ENCODE measurements around the gene SLC27A5.
"Not testable (repeated sequence)": the region's sequence is repeated elsewhere in the genome, so short reads cannot be mapped to it uniquely, and the experiment has no call there.

Gene SLC27A5

DNA sequence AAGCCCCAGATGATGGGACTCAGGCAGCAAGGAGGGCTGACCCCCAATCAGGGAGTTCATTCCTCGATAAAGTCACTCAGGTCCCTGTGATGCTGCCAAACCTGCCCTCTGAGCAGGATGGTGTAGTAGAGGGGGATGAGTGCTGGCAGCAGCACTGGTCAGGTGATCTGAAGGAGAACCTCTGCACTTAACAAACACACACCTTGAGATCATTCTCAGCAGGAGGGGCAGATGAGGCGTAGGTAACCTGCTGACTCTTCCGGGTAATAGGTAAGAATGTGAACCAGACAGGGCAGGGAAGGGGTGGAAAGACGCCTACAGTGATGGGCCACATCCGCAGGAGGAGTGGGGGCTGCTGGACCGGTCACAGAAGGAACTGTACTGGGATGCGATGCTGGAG, 32.5 kb downstream of the SLC27A5 start:
- H3K9ac ChIP-seq (ENCODE audit: low read length): no peak overlapping the region

GRCh38 chr19:58477871-58478270, 33.9 kb downstream of the SLC27A5 start:
- DNase-seq (ENCODE audit: low read depth): no peak
- Histone ChIP-seq H3K27me3 (replicated peaks; ENCODE audit: control insufficient read depth, insufficient read depth, low read length) (no peaks in the 10 kb centered on the region), H3K4me3 (ENCODE audit: low read length) (no peak overlapping the region), H3K36me3 (ENCODE audit: control insufficient read depth, insufficient read depth, low read length, severe bottlenecking) (peaks cover 6% of the 10 kb centered on the region), H3K4me1 (ENCODE audit: control insufficient read depth, insufficient read depth, low read length) (peaks cover 22% of the 10 kb centered on the region), H3K9me3 (ENCODE audit: control insufficient read depth, low read length) (no peaks in the 10 kb centered on the region), H3K9ac (ENCODE audit: low read length) (no peak overlapping the region)

More for the DNA sequence above, 32.5 kb downstream of the SLC27A5 start:
- Histone ChIP-seq H3K4me3 (ENCODE audit: low read length) (no peak overlapping the region), H3K9me3 (ENCODE audit: control insufficient read depth, low read length) (no peaks in the 10 kb centered on the region), H3K36me3 (ENCODE audit: control insufficient read depth, insufficient read depth, low read length, severe bottlenecking) (peaks cover 8% of the 10 kb centered on the region), H3K4me1 (ENCODE audit: control insufficient read depth, insufficient read depth, low read length) (peaks cover 22% of the 10 kb centered on the region), H3K27me3 (replicated peaks; ENCODE audit: control insufficient read depth, insufficient read depth, low read length) (no peaks in the 10 kb centered on the region)
- no peak for DNase-seq (ENCODE audit: low read depth)

GRCh38 chr19:58477130-58477529, 34.7 kb downstream of the SLC27A5 start:
- Histone ChIP-seq H3K36me3 (ENCODE audit: control insufficient read depth, insufficient read depth, low read length, severe bottlenecking) (peaks cover 10% of the 10 kb centered on the region), H3K9me3 (ENCODE audit: control insufficient read depth, low read length) (no peaks in the 10 kb centered on the region), H3K27me3 (replicated peaks; ENCODE audit: control insufficient read depth, insufficient read depth, low read length) (no peaks in the 10 kb centered on the region), H3K4me1 (ENCODE audit: control insufficient read depth, insufficient read depth, low read length) (peaks cover 22% of the 10 kb centered on the region), H3K4me3 (ENCODE audit: low read length) (peak overlapping the region; percentile 89), H3K9ac (ENCODE audit: low read length) (peak overlapping the region; percentile 92)
- DNase-seq (ENCODE audit: low read depth): no peak

DNA sequence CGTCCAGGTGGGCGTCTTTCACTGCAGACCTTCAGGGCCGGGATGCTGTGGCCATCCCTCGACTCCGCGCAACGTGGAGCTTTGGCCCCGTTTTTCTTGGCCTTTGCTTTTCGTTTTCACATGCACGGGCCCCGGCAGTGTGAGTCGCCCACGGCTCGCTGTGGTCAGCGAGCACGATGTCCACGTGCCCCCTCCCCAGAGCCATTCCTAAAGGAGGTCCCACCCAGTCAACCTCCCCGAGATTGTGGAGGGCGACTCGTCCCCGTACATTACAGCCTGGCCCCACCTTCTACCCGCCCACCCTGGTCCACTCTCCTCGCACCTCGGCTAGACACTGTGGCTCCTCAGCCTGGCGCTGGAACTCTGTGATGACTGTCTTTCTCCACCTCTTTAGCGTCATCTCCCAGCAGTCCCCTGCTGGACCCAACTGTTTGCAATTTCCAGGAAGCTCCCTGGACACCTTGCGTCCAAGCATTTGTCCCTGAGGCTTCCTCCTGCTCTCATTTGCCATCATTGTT, 35.2 kb downstream of the SLC27A5 start:
- Histone ChIP-seq H3K9ac (ENCODE audit: low read length) (peak overlapping the region; percentile 92), H3K36me3 (ENCODE audit: control insufficient read depth, insufficient read depth, low read length, severe bottlenecking) (peaks cover 16% of the 10 kb centered on the region)
- peak; percentile 31 for DNase-seq (ENCODE audit: low read depth)

DNA sequence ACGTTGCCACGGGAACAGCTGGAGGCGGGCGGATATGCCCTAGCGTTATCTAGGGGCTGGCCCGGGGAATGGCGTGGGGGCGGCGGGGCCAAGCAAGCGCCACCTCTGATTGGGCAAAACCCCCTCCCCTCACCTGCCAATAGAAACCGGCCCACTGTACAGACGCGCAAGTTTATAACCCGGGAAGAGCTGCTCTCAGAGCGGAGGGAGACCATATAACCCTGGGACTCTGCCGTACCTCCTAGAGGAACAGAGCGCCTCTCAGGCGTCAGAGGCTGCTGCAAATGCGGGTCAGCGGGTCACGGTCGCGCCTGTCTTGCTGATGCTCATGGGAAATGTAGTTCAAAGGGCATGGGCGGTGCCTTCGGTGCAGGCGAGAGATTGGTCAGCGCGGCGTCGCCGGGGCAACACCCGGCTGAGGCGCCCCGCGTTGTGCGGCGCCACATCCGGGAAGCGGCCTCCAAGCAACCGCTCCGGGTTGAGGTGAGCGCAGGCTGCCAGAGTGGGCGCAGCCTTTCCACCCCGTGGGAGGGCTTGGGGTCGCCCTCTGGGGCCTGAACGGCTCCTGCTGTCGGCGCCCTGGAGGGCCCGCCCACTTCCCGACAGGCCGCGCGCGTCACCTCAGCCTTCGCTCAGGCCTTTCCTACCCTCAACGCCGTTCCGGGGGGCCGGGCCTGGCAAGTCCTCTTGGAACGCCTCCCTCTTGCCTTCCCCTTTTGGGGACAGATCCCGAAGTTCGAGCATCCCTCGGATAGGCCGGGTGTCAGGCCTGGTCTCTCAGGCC, 35.9 kb downstream of the SLC27A5 start, which contains the start of gene ZNF446:
Gene ZNF446 (plus strand): TSS at position 639 of the 784 bp plus-strand sequence. CDS start 867 bp downstream, outside the sequence.
- Histone ChIP-seq H3K9ac (ENCODE audit: low read length) (peak within 1 kb of the TSS; percentile 92), H3K4me1 (ENCODE audit: control insufficient read depth, insufficient read depth, low read length) (peaks cover 22% of the 10 kb centered on the region), H3K4me3 (ENCODE audit: low read length) (peak within 1 kb of the TSS; percentile 89), H3K36me3 (ENCODE audit: control insufficient read depth, insufficient read depth, low read length, severe bottlenecking) (peaks cover 17% of the 10 kb centered on the region), H3K27me3 (replicated peaks; ENCODE audit: control insufficient read depth, insufficient read depth, low read length) (no peaks in the 10 kb centered on the region), H3K9me3 (ENCODE audit: control insufficient read depth, low read length) (no peaks in the 10 kb centered on the region)
- peak; percentile 95 for DNase-seq (ENCODE audit: low read depth)

More for the DNA sequence above, 35.2 kb downstream of the SLC27A5 start:
- Histone ChIP-seq H3K4me3 (ENCODE audit: low read length) (peak overlapping the region; percentile 89), H3K27me3 (replicated peaks; ENCODE audit: control insufficient read depth, insufficient read depth, low read length) (no peaks in the 10 kb centered on the region), H3K4me1 (ENCODE audit: control insufficient read depth, insufficient read depth, low read length) (peaks cover 22% of the 10 kb centered on the region), H3K9me3 (ENCODE audit: control insufficient read depth, low read length) (no peaks in the 10 kb centered on the region)

- Histone ChIP-seq H3K27me3 (replicated peaks; ENCODE audit: control insufficient read depth, insufficient read depth, low read length) (no peaks in the 10 kb centered on the region), H3K9me3 (ENCODE audit: control insufficient read depth, low read length) (no peaks in the 10 kb centered on the region), H3K4me3 (ENCODE audit: low read length) (peak overlapping the region; percentile 89), H3K9ac (ENCODE audit: low read length) (peak overlapping the region; percentile 92), H3K36me3 (ENCODE audit: control insufficient read depth, insufficient read depth, low read length, severe bottlenecking) (peaks cover 18% of the 10 kb centered on the region), H3K4me1 (ENCODE audit: control insufficient read depth, insufficient read depth, low read length) (peaks cover 22% of the 10 kb centered on the region)
- DNase-seq (ENCODE audit: low read depth): no peak
These were observed 36.6 kb downstream of the SLC27A5 start for GRCh38 chr19:58474997-58475713.

GRCh38 chr19:58474291-58474996, 37.3 kb downstream of the SLC27A5 start:
- no peak overlapping the region for H3K4me3 ChIP-seq (ENCODE audit: low read length)
- no peaks in the 10 kb centered on the region for H3K27me3 ChIP-seq (replicated peaks; ENCODE audit: control insufficient read depth, insufficient read depth, low read length)
- no peaks in the 10 kb centered on the region for H3K9me3 ChIP-seq (ENCODE audit: control insufficient read depth, low read length)
- DNase-seq (ENCODE audit: low read depth): peak; percentile 17
- no peak overlapping the region for H3K9ac ChIP-seq (ENCODE audit: low read length)
- H3K4me1 ChIP-seq (ENCODE audit: control insufficient read depth, insufficient read depth, low read length): peaks cover 22% of the 10 kb centered on the region
- H3K36me3 ChIP-seq (ENCODE audit: control insufficient read depth, insufficient read depth, low read length, severe bottlenecking): peaks cover 20% of the 10 kb centered on the region

- H3K36me3 ChIP-seq (ENCODE audit: control insufficient read depth, insufficient read depth, low read length, severe bottlenecking): peaks cover 24% of the 10 kb centered on the region
- H3K27me3 ChIP-seq (replicated peaks; ENCODE audit: control insufficient read depth, insufficient read depth, low read length): no peaks in the 10 kb centered on the region
- H3K4me1 ChIP-seq (ENCODE audit: control insufficient read depth, insufficient read depth, low read length): peaks cover 27% of the 10 kb centered on the region
- no peak overlapping the region for H3K9ac ChIP-seq (ENCODE audit: low read length)
- no peaks in the 10 kb centered on the region for H3K9me3 ChIP-seq (ENCODE audit: control insufficient read depth, low read length)
- no peak for DNase-seq (ENCODE audit: low read depth)
- H3K4me3 ChIP-seq (ENCODE audit: low read length): no peak overlapping the region
These were observed 38.0 kb downstream of the SLC27A5 start for GRCh38 chr19:58473775-58474174.

DNA sequence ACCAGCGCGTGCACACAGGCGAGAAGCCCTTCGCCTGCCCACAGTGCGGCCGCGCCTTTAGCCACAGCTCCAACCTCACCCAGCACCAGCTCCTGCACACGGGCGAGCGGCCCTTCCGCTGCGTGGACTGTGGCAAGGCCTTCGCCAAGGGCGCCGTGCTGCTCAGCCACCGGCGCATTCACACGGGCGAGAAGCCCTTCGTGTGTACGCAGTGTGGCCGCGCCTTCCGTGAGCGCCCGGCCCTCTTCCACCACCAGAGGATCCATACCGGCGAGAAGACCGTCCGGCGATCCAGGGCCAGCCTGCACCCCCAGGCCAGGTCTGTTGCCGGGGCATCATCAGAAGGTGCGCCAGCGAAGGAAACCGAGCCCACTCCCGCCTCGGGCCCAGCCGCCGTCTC, 40.1 kb downstream of the SLC27A5 start:
- no peak overlapping the region for H3K4me3 ChIP-seq (ENCODE audit: low read length)
- no peak overlapping the region for H3K9ac ChIP-seq (ENCODE audit: low read length)

GRCh38 chr19:58470837-58471543, 40.8 kb downstream of the SLC27A5 start:
- not testable (repeated sequence) for H3K27me3 ChIP-seq (replicated peaks; ENCODE audit: control insufficient read depth, insufficient read depth, low read length); DNase-seq (ENCODE audit: low read depth); H3K9me3 ChIP-seq (ENCODE audit: control insufficient read depth, low read length); H3K4me3 ChIP-seq (ENCODE audit: low read length); H3K9ac ChIP-seq (ENCODE audit: low read length)
- Histone ChIP-seq H3K4me1 (ENCODE audit: control insufficient read depth, insufficient read depth, low read length) (peaks cover 26% of the 10 kb centered on the region), H3K36me3 (ENCODE audit: control insufficient read depth, insufficient read depth, low read length, severe bottlenecking) (peaks cover 24% of the 10 kb centered on the region)

More for the DNA sequence above, 40.1 kb downstream of the SLC27A5 start:
- Histone ChIP-seq H3K9me3 (ENCODE audit: control insufficient read depth, low read length) (no peaks in the 10 kb centered on the region), H3K27me3 (replicated peaks; ENCODE audit: control insufficient read depth, insufficient read depth, low read length) (no peaks in the 10 kb centered on the region), H3K4me1 (ENCODE audit: control insufficient read depth, insufficient read depth, low read length) (peaks cover 31% of the 10 kb centered on the region), H3K36me3 (ENCODE audit: control insufficient read depth, insufficient read depth, low read length, severe bottlenecking) (peaks cover 24% of the 10 kb centered on the region)
- no peak for DNase-seq (ENCODE audit: low read depth)
